NT2/D1 (cell line): ENCODE results near the gene KITLG.

Source experiments
- DNase-seq: peaks from one replicate; pipeline ENCODE4 v3.0.0-alpha.2; 2011; ENCODE audit warnings: low read depth, low spot score
- H3K27me3 ChIP-seq: 2 replicates; pipeline ENCODE4 v1.6.0; 2011; ENCODE audit warnings: mild to moderate bottlenecking; ENCODE audit not compliant: insufficient read length, insufficient read depth
- H3K36me3 ChIP-seq: 2 replicates; pipeline ENCODE4 v1.6.1; 2011; ENCODE audit warnings: mild to moderate bottlenecking, low read length, mixed read lengths; ENCODE audit not compliant: insufficient read depth, insufficient read length
- H3K4me1 ChIP-seq: 2 replicates; pipeline ENCODE4 v1.5.1; 2011; ENCODE audit not compliant: insufficient read depth, insufficient read length
- H3K4me3 ChIP-seq: 2 replicates; pipeline ENCODE4 v1.5.1; 2011; ENCODE audit warnings: low read depth; ENCODE audit not compliant: insufficient read length
- H3K9ac ChIP-seq: 2 replicates; pipeline ENCODE4 v1.6.0; 2011; ENCODE audit warnings: low read depth; ENCODE audit not compliant: insufficient read length
- H3K9me3 ChIP-seq: 2 replicates; pipeline ENCODE4 v1.5.1; 2011; ENCODE audit warnings: mild to moderate bottlenecking, low read length; ENCODE audit not compliant: insufficient read depth
- SUZ12 ChIP-seq: IDR thresholded peaks from 2 replicates; pipeline ENCODE4 v1.6.1; 2011; ENCODE audit not compliant: insufficient read length, insufficient read depth; ENCODE audit errors: extremely low read depth
- YY1 ChIP-seq: IDR thresholded peaks from 2 replicates; pipeline ENCODE4 v1.6.1; 2011; ENCODE audit not compliant: insufficient read length, insufficient read depth
- ZNF274 ChIP-seq: IDR thresholded peaks from 2 replicates; pipeline ENCODE4 v1.6.1; 2011; ENCODE audit warnings: mild to moderate bottlenecking, low read depth, low read length

Gene KITLG

GRCh38 chr12:88590851-88591250, 10.6 kb upstream of the KITLG start:
- no peak for TF ChIP-seq ZNF274
- no peak for TF ChIP-seq YY1
- TF ChIP-seq SUZ12: no peak
- H3K9me3 ChIP-seq: peaks cover 20% of the 10 kb centered on the region
- no peaks in the 10 kb centered on the region for H3K27me3 ChIP-seq
- no peaks in the 10 kb centered on the region for H3K4me1 ChIP-seq
- no peak overlapping the region for H3K4me3 ChIP-seq
- no peaks in the 10 kb centered on the region for H3K36me3 ChIP-seq
- no peak for DNase-seq
- no peak overlapping the region for H3K9ac ChIP-seq

- Histone ChIP-seq H3K9ac (no peak overlapping the region), H3K4me3 (no peak overlapping the region)
- TF ChIP-seq ZNF274: no peak
- no peak for TF ChIP-seq SUZ12
- TF ChIP-seq YY1: no peak
Measured at GRCh38 chr12:88585077-88585476, 4.8 kb upstream of the KITLG start.

GRCh38 chr12:88579601-88580050, 645 bp downstream of the KITLG start:
- peak overlapping the region; percentile 67 for H3K4me3 ChIP-seq
- TF ChIP-seq YY1: no peak
- TF ChIP-seq SUZ12: no peak
- TF ChIP-seq ZNF274: no peak
- H3K36me3 ChIP-seq: no peaks in the 10 kb centered on the region
- H3K9me3 ChIP-seq: no peaks in the 10 kb centered on the region
- DNase-seq: no peak
- peak overlapping the region; percentile 76 for H3K9ac ChIP-seq
- peaks cover 3% of the 10 kb centered on the region for H3K4me1 ChIP-seq
- peaks cover 26% of the 10 kb centered on the region for H3K27me3 ChIP-seq

More at GRCh38 chr12:88585077-88585476, 4.8 kb upstream of the KITLG start:
- Histone ChIP-seq H3K36me3 (no peaks in the 10 kb centered on the region), H3K27me3 (peaks cover 14% of the 10 kb centered on the region), H3K4me1 (no peaks in the 10 kb centered on the region), H3K9me3 (peaks cover 31% of the 10 kb centered on the region)
- no peak for DNase-seq

- peak overlapping the region; percentile 76 for H3K9ac ChIP-seq
- peaks cover 3% of the 10 kb centered on the region for H3K4me1 ChIP-seq
- H3K27me3 ChIP-seq: peaks cover 26% of the 10 kb centered on the region
- no peaks in the 10 kb centered on the region for H3K9me3 ChIP-seq
- TF ChIP-seq SUZ12: no peak
- no peak for TF ChIP-seq YY1
- TF ChIP-seq ZNF274: no peak
- no peaks in the 10 kb centered on the region for H3K36me3 ChIP-seq
- no peak for DNase-seq
- H3K4me3 ChIP-seq: peak overlapping the region; percentile 67
Measured at GRCh38 chr12:88579161-88579517, 1.1 kb downstream of the KITLG start.

- DNase-seq: no peak
- H3K4me3 ChIP-seq: peak overlapping the region; percentile 67
- peaks cover 26% of the 10 kb centered on the region for H3K27me3 ChIP-seq
- peaks cover 3% of the 10 kb centered on the region for H3K4me1 ChIP-seq
- peak overlapping the region; percentile 42 for H3K9ac ChIP-seq
- H3K9me3 ChIP-seq: no peaks in the 10 kb centered on the region
- no peaks in the 10 kb centered on the region for H3K36me3 ChIP-seq
- TF ChIP-seq SUZ12: no peak
- TF ChIP-seq YY1: no peak
- TF ChIP-seq ZNF274: no peak
Measured at GRCh38 chr12:88578276-88579160, 1.8 kb downstream of the KITLG start.

GRCh38 chr12:88577537-88577936, 2.7 kb downstream of the KITLG start:
- TF ChIP-seq ZNF274 (no peak), YY1 (no peak), SUZ12 (no peak)
- H3K36me3 ChIP-seq: no peaks in the 10 kb centered on the region
- no peak for DNase-seq
- H3K27me3 ChIP-seq: peaks cover 26% of the 10 kb centered on the region
- no peak overlapping the region for H3K4me3 ChIP-seq
- H3K9me3 ChIP-seq: no peaks in the 10 kb centered on the region
- H3K9ac ChIP-seq: no peak overlapping the region
- H3K4me1 ChIP-seq: peaks cover 3% of the 10 kb centered on the region

GRCh38 chr12:88576866-88577265, 3.4 kb downstream of the KITLG start:
- TF ChIP-seq SUZ12 (no peak), ZNF274 (no peak), YY1 (no peak)
- no peak for DNase-seq
- Histone ChIP-seq H3K27me3 (peaks cover 26% of the 10 kb centered on the region), H3K9me3 (no peaks in the 10 kb centered on the region), H3K4me3 (no peak overlapping the region), H3K36me3 (no peaks in the 10 kb centered on the region), H3K9ac (no peak overlapping the region), H3K4me1 (peaks cover 3% of the 10 kb centered on the region)
